Activated CD4-positive, alpha-beta T cell treated with anti-CD3 and anti-CD28 coated beads, Interleukin-2, amount 50 U/mL, for 16 hours (primary cell): ENCODE measurements around the gene MAPK10.
"Not testable (repeated sequence)": the region's sequence is repeated elsewhere in the genome, so short reads cannot be mapped to it uniquely, and the experiment has no call there.

Experiments
- DNase-seq: peaks from one replicate; pipeline ENCODE4 v3.0.0-alpha.2; 2020

Gene MAPK10

DNA sequence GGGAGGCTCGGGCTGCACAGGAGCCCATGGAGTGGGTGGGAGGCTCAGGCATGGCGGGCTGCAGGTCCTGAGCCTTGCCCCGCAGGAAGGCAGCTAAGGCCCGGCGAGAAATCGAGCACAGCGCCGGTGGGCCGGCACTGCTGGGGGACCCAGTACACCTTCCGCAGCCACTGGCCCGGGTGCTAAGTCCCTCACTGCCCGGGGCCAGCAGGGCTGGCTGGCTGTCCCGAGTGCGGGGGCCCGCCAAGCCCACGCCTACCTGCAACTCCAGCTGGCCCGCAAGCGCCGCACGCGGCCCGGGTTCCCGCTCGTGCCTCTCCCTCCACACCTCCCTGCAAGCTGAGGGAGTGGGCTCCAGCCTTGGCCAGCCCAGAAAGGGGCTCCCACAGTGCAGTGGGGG lies 338.2 kb downstream of the MAPK10 start:
- DNase-seq: not testable (repeated sequence)

DNA sequence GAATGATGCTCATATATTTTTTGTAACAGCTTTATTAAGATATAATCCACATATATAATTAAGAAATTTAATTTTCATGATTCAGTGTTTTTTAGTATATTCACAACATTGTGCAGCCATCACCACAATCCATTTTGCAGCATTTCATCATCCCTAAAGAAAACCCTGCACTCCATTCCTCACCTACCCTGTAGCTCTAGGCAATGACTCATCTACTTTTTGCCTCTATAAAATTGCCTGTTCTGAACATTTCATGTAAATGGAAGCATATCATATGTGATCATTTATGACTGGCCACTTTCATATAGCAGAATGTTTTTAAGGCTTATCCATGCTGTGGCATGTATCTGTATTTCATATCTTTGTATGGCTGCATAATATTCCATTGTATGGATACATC lies 339.9 kb downstream of the MAPK10 start:
- DNase-seq: no peak

DNA sequence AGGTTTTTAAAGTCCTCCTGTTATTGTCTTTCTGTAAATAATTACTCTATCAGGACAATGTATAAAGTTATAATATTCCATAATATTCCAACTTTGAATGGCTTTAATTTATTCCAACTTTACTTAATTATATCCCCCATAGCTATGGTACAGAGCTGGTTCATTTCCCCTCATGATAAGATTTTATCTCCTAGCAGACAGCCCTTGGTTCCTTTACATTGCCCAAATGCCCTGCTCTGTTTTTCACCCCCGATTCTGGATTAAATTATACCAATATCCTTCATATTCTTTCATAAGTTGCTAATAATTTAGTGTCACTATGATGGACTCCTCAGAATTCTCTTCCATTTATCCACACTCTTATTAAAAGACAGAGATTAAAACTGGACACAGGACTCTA lies 340.5 kb downstream of the MAPK10 start:
- no peak for DNase-seq

DNA sequence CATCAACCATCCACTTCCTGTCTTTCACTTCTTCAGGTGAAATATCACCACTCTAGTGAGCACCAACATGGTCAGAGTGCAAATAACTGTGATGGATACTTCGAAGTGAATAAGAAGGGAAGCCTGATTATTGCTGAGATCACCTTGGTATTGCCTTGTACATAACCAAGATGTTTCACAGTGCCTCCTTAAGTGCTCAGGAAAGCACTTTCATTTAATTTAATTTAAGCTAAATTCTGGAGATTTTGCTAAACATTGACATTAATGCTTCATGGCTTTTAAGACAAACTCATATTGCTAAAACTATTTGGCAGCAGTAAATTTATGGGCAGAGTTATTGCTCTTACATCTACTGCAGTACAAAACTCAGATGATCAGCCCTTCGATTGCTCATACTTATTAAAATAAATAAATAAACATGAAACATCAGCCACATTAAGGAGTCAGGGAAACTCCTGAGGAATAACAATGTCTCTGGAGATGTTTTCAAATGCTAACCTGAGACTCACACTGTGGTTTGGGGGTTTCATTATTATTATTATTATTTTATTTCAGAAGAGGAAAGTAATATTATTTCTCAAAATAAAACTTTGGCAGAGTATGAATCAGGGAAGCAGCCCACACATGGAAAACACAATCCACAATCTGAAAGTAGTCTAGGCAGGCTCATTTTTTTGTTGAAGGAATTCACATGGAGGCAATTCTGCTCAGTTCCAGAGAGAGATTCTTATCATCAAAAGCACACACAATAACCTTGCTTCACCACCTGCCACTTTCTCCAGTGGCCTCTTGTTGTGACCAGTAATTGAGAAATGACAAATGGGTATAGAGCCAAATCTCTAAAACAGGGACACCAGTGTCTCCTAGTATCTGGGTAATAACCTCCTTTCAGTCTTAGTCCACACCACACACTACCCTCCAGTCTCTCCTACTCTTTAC lies 344.2 kb downstream of the MAPK10 start:
- no peak for DNase-seq

DNA sequence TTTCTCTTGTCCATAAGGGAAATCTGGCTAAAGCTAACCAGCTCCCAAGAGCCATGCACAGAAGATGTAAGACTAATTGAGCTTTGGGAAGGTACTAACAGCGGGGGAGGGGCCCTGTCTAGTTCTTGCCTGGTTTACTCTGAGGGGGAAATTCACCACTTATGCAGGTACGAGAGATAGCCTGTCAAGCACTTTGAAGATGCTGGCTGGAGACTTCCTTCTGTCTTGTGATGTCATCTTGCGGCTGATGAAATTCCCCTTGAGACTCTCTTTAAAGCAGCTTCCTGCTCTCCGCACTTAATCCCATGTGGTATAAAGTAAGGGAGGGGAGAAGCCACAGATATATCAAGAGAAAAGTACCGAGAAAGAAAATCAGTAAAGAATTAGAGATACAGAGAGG lies 345.3 kb downstream of the MAPK10 start:
- DNase-seq: no peak

DNA sequence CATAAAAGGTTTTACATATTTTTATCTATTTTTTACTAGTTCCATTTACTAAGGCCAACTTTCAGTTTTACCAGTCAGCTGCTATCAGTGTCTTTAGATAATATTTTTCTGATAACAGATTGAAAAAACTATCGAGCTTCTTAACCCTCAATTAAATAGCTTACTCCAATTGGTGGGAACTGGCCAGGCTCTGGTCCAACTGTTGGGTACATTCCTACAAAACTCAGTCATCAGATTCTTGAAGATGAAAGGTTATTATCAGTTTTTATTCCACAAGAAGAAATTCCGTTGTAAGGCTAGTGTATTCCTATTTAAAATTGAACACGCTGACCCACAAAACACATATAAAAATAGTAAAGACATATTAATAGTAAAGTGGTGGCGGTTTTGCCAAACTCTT lies 346.2 kb downstream of the MAPK10 start:
- no peak for DNase-seq

DNA sequence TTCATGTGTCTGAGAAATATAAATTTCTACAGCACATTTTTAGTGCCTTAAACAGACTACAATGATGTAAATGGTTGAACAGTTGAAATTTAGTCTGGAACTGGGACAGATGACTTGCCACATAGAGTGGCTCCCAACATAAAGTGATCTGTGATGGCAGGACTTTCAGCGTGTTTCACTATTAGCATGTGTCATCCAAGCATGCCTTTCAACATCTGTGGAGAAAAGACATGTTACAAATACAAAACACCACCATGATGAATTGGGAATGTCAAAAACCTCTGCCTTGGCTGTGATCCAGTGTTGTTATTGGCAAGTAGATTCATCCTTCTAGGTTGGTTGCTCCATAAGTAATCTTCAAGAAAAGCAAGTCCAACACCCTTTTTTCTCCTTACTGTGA lies 348.7 kb downstream of the MAPK10 start:
- no peak for DNase-seq

DNA sequence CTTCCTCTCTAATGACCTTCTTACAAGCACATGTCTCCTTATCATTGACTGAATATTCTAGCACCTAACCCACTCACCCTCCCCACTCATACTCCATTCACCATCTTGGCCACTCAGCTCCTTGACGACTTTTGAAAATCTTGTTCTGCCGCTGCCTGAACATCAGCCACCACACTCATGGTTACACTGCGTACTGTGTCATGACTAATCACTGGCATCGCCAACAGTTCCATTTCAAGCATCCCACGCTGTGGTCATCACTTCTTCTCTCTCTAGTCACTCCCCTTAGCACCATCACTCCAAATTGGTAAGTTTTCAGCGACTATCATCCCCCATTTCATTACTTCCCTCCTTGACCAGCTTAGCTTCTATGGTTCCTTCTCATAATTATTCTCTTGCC lies 352.8 kb downstream of the MAPK10 start:
- no peak for DNase-seq

DNA sequence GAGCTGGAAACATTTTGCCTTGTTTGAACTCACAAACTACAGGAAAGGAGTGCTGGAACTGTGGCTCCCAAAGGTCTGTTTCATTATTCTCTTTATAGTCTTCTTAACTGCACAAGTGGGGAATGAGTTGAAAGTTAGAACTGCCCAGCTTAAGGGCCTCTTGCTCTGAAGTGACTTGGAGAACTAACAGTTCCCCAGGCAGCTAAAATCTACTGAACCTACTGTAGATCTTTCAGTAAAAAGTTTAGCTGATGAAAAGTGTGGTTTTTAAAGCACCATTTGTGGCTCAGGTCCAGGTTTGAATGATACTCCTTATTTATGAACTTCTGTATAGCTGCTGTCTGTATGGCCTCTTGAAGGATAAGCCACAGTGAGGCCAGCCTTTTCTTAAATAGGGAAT lies 353.8 kb downstream of the MAPK10 start:
- DNase-seq: no peak

DNA sequence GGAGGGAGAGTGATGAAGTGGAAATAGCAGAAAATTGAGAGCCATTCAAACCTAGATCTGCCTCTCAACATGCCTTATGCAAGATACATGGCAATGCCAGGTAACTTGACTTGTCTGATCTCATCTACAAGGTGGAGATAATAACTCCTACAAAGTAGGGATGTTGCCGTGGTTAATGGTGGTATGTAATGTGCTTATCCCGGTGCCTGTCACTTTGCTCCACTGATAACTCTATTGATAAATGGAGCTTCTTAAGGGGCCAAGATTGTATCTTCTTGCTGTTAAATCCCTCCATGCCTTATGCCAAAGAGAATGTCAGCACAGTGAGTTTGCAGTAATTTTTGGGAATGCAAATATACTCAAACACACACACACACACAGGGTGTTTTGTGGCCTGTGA lies 355.8 kb downstream of the MAPK10 start:
- DNase-seq: no peak

DNA sequence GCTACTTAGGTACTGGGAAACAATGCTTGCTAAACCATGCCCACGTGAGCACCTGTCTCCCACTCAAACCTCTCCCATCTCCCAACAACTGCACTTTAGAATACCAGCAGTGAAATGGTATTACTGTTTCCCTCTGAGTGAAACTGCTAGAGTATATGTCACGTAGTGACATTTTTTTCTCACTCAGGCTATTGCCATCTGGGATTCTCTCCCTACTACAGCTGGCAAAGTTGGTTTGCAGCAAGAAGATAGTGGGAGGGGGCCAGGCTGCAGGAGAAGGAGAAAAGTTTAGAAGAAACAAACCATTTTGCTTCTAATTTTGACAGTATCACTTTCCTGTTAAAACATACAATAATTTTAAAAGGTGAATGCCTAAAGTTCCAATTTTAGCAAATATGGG lies 358.3 kb downstream of the MAPK10 start:
- no peak for DNase-seq

DNA sequence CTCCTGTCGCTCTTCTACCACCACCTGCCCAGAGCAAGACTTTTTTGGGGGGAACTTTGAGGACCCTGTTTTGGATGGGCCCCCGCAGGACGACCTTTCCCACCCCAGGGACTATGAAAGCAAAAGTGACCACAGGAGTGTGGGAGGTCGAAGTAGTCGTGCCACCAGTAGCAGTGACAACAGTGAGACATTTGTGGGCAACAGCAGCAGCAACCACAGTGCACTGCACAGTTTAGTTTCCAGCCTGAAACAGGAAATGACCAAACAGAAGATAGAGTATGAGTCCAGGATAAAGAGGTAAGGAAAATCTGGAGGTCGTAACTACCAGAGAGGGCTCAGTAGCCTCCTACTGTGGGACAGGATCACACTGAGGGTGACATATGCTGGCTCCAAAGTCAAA lies 364.5 kb downstream of the MAPK10 start:
- DNase-seq: no peak

DNA sequence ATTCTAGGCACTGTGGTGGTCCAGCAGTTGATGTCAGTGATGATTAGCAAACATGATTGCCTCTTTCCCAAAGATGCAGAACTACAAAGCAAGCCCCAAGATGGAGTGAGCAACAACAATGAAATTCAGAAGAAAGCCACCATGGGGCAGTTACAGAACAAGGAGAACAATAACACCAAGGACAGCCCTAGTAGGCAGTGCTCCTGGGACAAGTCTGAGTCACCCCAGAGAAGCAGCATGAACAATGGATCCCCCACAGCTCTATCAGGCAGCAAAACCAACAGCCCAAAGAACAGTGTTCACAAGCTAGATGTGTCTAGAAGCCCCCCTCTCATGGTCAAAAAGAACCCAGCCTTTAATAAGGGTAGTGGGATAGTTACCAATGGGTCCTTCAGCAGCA lies 365.3 kb downstream of the MAPK10 start:
- DNase-seq: no peak

DNA sequence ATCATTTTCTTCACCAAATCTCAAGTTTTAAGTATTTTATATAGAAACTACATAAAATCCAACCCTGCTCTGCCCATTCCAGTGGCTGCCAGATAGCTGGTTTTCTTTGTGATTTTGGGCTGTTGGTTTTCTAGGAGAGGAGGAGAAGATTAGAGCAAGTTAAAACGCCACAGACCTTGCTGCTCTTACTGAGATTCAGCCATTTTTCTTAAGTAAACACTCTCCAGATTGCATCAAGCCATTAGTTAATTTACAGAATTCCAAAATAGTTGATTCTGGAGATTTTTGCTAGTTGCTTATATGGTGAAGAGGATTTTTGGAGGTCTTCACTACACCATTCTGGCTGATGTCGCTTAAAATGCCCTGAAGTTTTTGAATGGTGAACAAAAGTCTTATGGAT lies 366.2 kb downstream of the MAPK10 start:
- no peak for DNase-seq

DNA sequence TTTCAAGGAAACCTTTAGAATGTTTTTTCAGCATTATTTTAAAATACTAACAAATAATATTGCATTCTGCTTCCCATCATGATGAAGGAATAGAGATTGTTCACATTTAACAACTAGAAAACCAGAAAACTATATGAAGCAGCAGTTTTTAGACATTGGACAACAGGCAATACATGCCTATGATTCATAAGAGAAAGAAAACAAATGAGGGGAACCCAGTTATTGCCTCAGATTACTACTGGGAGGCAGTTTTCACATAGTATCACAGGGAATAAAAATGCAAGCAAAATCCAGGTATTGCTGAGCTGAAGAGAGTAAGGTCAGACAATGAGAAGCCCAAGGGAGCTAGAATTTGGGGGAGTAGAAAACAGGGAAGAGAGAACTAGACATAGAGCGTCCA lies 373.6 kb downstream of the MAPK10 start:
- DNase-seq: no peak

DNA sequence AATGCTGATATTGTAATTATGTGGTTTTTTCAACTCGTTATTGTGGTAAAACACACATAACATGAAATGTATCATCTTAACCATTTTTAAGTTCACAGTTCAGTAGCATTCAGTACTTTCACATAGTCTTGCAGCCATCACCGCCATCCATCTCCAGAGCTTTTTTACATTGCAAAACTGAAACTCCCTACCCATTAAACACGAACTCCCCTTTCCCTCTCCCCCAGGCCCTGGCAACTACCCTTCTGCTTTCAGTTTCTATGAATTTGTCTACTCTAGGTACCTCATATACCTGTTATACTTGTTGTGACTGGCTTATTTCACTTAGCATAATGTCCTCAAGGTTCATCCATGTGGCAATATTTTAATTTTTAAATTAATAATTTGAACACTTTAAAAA lies 380.6 kb downstream of the MAPK10 start:
- DNase-seq: no peak

DNA sequence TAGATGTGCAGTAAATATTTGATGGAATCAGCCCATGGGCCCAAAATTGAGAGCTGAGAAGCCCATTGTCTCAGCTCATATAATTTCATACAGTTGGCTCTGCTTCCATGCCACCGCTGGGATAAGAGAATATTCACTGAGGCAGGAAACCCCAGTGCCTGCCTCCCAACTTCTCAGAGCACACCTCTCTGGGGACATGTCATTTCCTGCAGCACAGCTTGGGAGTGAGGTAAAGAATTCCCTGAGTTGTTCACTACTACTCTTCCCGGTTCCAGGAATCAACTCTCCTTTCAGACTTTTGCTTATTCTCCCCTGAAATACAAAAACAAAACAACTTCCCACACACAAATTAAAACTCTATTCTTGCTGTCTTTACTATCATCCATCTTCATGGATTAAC lies 389.3 kb downstream of the MAPK10 start:
- DNase-seq: no peak

DNA sequence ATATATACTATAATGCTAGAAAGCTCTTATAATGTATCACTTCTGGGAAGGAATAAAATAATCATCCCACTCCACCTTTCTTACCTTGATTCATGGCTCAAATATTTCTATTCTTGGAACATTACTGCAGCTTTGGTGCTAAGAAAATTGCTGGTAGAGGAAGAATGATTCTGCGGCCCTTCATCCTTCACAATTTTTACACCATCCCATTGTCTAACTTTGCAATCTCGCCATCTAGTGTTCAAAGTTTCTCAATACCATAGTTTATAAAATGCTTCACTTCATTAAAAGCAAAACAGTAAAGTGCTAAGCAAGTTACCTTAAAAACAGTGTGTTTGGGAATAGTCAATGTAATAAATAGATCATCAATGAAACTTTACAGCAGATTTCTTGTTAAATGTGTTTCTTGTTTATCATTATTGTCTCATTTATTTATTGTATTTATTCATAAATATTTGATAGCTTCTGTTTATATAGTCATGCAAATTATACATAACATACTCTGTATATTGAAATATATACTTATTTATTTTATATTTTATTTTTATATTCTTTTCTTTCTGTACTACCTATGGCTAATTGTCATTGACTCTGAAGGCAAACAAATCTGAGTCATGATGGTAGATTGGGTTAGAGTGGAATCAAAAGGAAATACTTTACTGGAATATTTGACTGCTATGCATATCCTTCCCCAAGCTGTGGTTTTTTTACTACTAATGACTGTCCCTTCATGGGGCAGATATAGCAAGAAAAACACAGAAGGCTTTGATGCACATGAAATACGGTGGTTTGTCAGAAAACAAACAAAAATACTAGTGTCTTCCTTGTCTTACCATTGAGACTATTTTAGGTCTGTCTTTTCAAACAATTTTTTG lies 390.7 kb downstream of the MAPK10 start:
- peak; percentile 10 for DNase-seq

DNA sequence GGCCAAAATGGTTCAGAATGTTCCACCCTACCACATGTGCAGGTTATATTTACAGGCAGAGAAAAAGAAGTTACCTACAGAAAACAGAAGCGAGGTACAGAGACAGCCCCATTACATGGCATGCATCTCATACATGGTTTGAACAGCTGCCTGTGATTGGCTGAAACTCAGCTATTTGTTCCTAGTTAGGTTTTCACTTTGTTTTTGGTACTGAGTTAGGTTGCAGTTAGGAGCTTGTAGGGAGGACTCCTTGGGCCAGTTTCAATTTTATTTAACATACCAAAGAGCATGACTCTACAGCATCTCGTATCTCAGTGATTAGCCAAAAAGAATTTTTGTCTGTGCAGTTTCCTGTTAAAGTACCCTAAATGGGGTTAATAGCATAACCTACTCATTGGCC lies 392.0 kb downstream of the MAPK10 start:
- no peak for DNase-seq

DNA sequence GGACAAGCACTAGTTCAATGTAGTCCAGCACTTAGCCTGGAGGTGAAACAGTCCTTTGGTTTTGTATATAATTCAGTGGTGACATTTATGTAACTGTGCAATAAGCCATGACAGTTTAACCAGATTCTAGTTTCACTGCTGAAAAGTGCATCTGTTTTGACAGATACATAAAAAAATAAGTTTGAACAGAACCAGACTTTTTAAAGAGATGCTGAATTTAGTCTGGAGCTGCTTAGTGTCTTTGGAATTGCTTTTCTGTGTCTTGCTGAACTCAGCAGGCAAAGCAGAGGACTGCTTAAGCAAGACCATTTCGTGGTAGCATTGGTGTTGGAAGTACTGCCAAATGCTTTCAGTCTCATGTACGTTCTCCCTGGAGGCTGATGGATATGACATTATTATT lies 393.5 kb downstream of the MAPK10 start:
- no peak for DNase-seq

DNA sequence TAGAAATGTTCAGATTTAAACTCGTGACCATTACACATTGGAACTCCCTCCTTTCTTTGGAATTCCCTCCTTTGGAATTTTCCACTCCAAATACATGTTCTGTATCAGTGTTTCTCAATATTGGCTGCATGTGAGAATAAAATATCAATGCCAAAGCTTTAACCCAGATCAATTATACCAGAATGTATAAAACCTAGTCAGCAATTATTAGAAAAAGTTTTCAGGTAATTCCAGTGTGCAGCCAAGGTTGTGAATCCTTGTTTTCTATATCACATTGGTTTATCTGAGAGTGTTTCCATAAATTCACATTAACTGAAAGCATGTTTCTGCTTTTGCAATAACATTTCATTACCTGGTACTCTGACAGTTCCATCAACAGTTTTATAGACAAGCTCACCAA lies 394.3 kb downstream of the MAPK10 start:
- no peak for DNase-seq

DNA sequence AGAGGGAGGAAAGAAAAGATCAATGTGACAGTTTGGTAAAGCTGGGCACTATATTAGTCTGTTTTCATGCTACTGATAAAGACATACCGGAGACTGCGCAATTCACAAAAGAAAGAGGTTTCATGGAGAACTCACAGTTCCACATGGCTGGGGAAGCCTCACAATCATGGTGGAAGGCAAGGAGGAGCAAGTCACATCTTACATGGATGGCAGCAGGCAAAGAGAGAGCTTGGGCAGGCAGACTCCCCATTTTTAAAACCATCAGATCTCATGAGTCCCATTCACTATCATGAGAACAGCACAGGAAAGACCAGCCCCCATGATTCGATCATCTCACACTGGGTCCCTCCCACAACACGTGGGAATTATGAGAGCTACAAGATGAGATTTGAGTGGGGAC lies 394.8 kb downstream of the MAPK10 start:
- not testable (repeated sequence) for DNase-seq

DNA sequence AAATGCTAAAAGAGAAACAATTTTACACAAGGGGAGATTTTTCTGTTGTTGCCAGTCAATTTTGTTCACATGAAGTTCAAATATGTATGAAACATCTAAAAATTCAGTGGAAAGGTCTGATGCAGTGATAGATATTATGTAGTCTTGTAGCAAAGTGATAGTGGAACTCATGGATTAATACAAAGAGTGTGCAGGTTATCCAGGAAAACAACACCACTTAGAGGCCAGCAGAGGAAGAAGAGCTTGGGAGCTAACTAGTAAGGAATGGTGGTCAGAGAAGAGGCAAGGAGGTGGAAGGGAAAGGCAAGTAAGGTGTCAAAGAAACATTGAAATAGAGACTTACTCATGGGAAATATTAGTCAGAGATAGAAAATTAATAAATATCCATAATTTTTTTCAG lies 395.6 kb downstream of the MAPK10 start:
- DNase-seq: no peak

DNA sequence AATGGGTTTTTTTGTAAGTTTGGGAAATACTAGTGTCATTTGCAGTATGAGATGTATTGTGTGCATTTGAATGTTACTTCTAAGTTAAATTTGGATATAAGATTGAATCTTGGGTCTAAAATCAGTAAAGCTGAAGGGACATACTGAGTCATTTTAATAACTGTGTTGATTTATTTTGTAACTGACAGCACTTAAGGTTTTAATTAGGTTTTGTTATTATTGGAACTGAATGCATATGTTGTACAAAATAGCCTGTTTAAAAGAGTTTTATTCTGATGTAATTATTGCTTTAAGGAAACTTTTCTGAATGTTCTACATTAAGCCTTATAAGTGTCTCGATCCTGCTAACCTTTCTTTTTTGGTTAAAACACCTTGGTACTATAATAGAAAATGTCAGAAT lies 396.6 kb downstream of the MAPK10 start:
- DNase-seq: no peak
